ENCODE results near the gene ISG15. TPM values are rescaled to one million over a fixed set of nuclear protein-coding genes. Genes with fewer than 3 reads are reported as not detected.

ISG15 gene
- total and polyA plus RNA-seq, 8 donors, result 8.3 to 90.0 (median 15.7) TPM

DNA sequence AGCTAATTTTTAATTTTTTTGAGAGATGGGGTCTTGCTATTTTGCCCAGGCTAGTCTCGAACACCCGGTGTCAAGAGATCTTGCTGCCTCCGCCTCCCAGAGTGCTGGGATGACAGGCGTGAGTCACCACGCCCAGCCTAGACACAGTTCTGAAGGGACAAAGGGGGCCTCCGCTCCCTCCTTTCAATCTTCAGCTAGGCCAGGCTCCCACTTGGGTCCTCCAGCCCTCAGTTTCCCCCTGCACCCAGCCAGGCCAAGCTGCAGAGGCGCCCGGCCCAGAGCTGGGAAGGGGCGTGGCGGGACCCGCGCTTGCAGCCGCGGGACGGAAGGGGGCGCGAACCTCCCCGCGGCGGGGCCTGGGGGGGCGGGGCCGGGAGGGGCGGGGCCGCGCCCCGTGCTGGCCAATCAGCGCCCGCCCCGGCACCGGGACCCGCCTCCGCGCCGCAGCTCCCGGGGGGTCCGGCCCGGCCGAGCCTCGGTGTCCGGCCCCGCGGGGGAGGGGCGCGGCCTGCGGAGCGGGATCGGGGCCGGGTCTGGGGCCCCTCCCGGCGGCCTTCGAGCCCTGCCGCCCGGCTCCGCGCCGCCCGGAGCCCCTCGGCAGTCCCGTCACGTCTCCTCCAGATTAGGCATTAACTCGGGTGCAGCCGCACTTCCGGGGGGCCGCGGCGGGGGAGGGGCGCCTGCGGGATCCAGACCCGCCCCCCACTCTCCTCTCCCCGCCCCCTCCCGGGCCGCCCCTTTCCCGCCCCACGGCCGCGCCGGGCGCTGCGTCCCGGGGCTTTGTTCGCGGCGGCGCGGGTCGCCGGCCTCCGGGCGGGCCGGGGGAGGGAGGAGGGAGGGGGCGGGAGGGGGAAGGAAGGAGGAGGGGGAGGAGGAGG is 6.1 kb downstream of the ISG15 start:
- intact Hi-C loops (cut with DNase I), result no loop called here
- H3K4me1 ChIP-seq, result peaks cover 12 to 49% of the 10 kb centered on the region in 2 donors

GRCh38 chr1:1020000-1020404 is 6.7 kb downstream of the ISG15 start, which contains the start of gene AGRN:
TSS of gene AGRN (plus strand) at chr1:1020120. CDS start at chr1:1020173, 53 bp downstream.
- peak; percentile 15 for ATAC-seq
- peaks cover 0 to 37% of the 10 kb centered on the region in 2 donors for H3K27me3 ChIP-seq
- H3K4me3 ChIP-seq, result peak within 1 kb of the TSS; percentile 51 to 75
- intact Hi-C loops (cut with DNase I), result no loop called here
- TF ChIP-seq CTCF (IDR thresholded peaks at IDR 0.05), result no peak
- DNase-seq, result peak in 1 of 4 donors; percentile 90
- peaks cover 13 to 48% of the 10 kb centered on the region in 2 donors for H3K4me1 ChIP-seq
- no peaks in the 10 kb centered on the region for H3K9me3 ChIP-seq
- peak within 1 kb of the TSS; percentile 85 to 89 for H3K27ac ChIP-seq
- H3K36me3 ChIP-seq, result no peaks in the 10 kb centered on the region

More for the DNA sequence above, 6.1 kb downstream of the ISG15 start:
- DNase-seq, result peak; percentile 80 to 93 (median 86)
- Histone ChIP-seq H3K36me3 (no peaks in the 10 kb centered on the region), H3K27ac (peak overlapping the region; percentile 85 to 89), H3K9me3 (no peaks in the 10 kb centered on the region), H3K4me3 (peak overlapping the region; percentile 51 to 75), H3K27me3 (peaks cover 0 to 37% of the 10 kb centered on the region in 2 donors)
- peak; percentile 32 to 63 for TF ChIP-seq CTCF (IDR thresholded peaks at IDR 0.05)
- peak; percentile 85 for ATAC-seq

DNA sequence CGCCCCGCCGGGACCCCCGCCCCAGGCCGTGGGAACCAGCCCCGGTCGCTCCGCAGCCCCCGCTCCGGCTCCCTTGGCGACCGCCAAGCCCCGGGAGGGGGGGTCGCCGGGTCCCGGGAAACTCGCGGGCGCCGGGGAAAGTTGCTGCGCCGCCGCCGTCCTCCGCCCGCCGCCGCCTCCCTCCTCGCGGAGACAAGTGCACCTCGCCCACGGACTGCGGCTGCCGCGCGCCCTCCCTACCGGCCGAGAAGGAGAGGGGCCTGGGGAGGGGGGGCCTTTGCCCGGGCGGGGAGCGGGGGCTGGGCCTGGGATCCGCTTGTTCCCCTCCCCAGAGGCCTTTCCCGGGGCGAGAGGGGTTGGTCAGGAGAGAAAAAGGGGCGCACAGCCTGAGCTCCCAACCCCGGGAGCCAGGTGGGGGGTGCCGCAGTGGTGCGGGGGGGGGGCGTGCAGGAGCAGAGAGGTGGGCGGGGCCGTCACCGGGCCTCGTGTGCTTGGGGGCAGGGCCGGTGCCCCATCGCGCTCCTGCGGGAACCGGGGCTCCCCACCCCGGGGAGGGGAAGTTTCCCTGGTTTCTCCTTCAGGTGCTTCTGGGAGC is 7.2 kb downstream of the ISG15 start:
- H3K27me3 ChIP-seq, result peaks cover 0 to 37% of the 10 kb centered on the region in 2 donors
- peak; percentile 11 for ATAC-seq
- H3K4me3 ChIP-seq, result peak overlapping the region; percentile 51 to 75
- H3K27ac ChIP-seq, result peak overlapping the region; percentile 19 to 41
- no peaks in the 10 kb centered on the region for H3K36me3 ChIP-seq
- no peaks in the 10 kb centered on the region for H3K9me3 ChIP-seq
- peaks cover 13 to 48% of the 10 kb centered on the region in 2 donors for H3K4me1 ChIP-seq
- TF ChIP-seq CTCF (IDR thresholded peaks at IDR 0.05), result no peak
- DNase-seq, result no peak
- intact Hi-C loops (cut with DNase I), result no loop called here

GRCh38 chr1:1021010-1021919 is 8.0 kb downstream of the ISG15 start:
- Histone ChIP-seq H3K27me3 (peaks cover 0 to 37% of the 10 kb centered on the region in 2 donors), H3K36me3 (no peaks in the 10 kb centered on the region), H3K4me3 (peak overlapping the region; percentile 51 to 75), H3K4me1 (peaks cover 13 to 50% of the 10 kb centered on the region in 2 donors), H3K9me3 (no peaks in the 10 kb centered on the region), H3K27ac (peak overlapping the region in 1 of 2 donors; percentile 19)
- intact Hi-C loops (cut with DNase I), result no loop called here
- ATAC-seq (peak; percentile 47), DNase-seq (peak; percentile 56 to 91 (median 84))
- no peak for TF ChIP-seq CTCF (IDR thresholded peaks at IDR 0.05)
